ENCODE results near the gene CLDN4.

- no peak for TF ChIP-seq CTCF (IDR thresholded peaks at IDR 0.05; ENCODE audit: poor library complexity)
- TF ChIP-seq EZH2 (IDR thresholded peaks at IDR 0.05; ENCODE audit: borderline replicate concordance) = no peak
- no peak for TF ChIP-seq EZH2phosphoT487 (IDR thresholded peaks at IDR 0.05; ENCODE audit: low read depth, severe bottlenecking, unreplicated experiment)
Measured at GRCh38 chr7:73823873-73824592, 6.8 kb upstream of the CLDN4 start.
